Stomach (tissue), 4 donors: ENCODE measurements around the gene ARL8B.

Experiments used
- CTCF ChIP-seq, 7 experiments: fragments of 450-650 bp in 4 of 7; fragments of 200-600 bp in 3 of 7; sonication (generic) in 3 of 7; IDR thresholded peaks; one replicate each; pipeline ENCODE4 v1.5.1; 2016 to 2019; ENCODE audit warnings: antibody characterized with exemption in 7 of 7, control low read depth in 2 of 7, mild to moderate bottlenecking in 1 of 7
- EP300 ChIP-seq: sonication (generic); formaldehyde crosslinking; IDR thresholded peaks from one replicate; pipeline ENCODE4 v1.6.1; 2017; ENCODE audit warnings: antibody characterized with exemption

- TF ChIP-seq CTCF (IDR thresholded peaks at IDR 0.05): no peak
- no peak for TF ChIP-seq EP300
Observed at GRCh38 chr3:5192571-5193365, 70.7 kb downstream of the ARL8B start.
